COLO829 (cell line): ENCODE data around the gene NFKBIB.
"Not testable (repeated sequence)": the region's sequence is repeated elsewhere in the genome, so short reads cannot be mapped to it uniquely, and the experiment has no call there.

ENCODE experiments used
- DNase-seq: peaks from one replicate; pipeline ENCODE4 v3.0.0; 2012; ENCODE audit warnings: low spot score

NFKBIB gene, protein sequence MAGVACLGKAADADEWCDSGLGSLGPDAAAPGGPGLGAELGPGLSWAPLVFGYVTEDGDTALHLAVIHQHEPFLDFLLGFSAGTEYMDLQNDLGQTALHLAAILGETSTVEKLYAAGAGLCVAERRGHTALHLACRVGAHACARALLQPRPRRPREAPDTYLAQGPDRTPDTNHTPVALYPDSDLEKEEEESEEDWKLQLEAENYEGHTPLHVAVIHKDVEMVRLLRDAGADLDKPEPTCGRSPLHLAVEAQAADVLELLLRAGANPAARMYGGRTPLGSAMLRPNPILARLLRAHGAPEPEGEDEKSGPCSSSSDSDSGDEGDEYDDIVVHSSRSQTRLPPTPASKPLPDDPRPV

DNA sequence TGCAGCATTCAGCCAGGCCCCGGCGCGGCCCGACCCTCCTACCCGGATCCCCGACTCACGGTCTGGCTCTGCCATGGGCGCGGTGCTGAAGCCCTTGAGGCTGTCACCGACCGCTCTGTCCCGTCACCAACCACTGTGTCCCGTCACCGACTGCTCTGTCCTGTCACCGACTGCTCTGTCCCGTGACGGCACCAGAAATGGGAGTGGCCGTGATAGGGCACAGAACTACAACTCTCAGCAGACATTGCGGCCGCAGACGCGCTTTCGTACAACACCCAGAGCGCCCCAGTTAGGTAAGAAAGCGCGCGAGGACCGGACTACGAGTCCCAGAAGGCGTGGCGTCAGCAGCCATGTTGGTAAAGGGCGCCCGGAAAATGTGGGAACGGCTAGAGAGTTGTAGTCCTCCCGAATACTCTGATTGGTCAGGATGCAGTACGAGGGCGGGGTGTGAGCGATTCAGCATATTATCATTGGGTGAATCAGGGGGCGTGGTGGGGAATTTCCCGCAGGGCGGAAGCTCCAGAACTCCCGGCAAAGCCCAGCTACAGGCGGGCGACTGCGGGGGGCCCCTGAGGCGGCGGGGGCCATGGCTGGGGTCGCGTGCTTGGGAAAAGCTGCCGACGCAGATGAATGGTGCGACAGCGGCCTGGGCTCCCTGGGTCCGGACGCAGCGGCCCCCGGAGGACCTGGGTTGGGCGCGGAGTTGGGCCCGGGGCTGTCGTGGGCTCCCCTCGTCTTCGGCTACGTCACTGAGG lies at the start of gene NFKBIB, which contains the start of gene SIRT2:
Gene NFKBIB (plus strand): TSS at position 523 of the 755 bp plus-strand sequence. CDS start 64 bp downstream, at position 587.
Gene SIRT2 (minus strand): TSS at position 172 of the 755 bp plus-strand sequence. CDS start 97 bp downstream, at position 75.
- DNase-seq, result peak; percentile 99

DNA sequence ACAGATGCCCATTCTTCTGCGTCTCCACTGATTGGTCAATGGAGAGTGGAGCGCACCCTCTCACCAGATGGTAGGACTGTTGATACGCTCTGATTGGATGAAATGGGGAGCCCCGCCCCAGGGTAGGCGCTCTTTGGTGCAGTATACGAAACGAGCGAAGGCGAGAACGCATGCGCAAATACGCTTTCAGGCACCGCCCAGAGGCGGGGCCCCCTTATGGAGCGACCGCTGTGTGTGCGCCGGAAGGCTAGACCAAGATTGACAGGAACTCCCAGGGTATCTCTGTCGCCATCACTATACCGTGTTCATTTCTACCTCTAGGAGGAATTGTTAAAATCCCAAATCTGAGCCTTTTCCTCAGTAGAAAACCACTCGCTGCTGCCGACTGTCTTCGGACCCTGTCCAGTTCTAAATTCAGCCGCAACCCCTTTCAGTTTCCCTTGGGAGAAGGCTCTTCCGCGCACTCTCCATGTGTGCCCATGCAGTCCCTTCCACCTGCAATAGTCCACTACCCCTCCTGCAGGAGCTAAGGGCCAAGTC lies 49.3 kb upstream of the NFKBIB start:
- DNase-seq, result peak; percentile 99

DNA sequence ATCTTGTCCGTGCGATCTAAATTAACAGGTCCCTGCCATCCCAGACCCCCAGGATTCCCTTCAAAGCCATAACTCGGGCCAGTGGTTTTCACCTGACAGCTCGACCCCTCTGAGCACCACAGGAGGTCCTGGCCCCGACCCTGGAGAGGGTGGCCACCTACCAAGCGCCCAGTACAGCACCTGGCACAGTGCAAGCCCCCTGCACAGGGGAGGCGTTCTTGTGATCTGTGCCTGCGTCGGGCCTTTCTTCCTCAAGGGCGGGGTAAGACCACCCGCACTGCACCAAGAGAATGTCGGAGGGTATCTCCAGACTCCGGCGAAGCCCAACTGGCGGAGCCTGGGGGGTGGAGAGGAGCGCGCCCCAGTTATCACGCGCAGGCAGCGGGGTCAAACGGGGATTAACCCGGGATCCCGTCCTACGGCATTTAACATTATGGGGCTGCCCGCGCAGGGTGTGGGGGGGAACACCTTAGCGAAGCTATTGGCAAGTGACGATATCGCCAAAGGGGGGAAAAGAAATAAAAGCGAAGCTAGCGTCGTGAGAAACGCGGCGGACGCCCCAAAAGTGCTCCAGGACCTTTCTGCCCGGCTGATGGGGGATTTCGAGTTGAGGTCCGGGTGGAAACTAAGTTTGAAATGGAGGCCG lies 48.7 kb upstream of the NFKBIB start:
- no peak for DNase-seq

DNA sequence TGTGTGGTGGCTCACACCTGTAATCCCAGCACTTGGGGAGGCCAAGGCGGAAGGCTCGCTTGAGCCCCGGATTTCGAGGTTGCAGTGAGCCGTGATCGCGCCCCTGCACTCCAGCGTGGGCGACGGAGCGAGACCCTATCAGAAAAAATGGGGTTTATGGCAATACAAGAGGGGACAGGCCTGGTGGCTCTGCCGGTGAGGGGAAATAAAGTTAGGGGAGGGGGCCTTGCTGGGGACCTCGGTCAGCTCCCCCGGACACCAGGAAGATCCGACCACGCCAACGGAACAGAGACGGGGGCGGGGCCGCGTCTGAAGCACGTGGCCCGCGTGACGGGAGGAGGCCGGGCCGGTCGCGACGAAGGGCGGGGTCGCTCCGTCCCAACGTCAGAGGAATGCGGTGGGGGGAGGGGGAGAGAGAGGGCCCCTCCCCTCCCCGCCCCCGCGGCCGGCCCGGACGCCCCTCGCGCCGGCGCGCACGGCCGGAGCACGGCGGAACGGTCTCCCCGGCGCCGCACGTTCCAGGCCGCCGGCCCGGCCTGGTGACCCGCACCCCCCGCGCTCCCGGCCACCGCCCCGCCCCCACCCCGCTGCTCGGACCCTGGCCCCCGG lies 48.0 kb upstream of the NFKBIB start:
- peak; percentile 85 for DNase-seq

DNA sequence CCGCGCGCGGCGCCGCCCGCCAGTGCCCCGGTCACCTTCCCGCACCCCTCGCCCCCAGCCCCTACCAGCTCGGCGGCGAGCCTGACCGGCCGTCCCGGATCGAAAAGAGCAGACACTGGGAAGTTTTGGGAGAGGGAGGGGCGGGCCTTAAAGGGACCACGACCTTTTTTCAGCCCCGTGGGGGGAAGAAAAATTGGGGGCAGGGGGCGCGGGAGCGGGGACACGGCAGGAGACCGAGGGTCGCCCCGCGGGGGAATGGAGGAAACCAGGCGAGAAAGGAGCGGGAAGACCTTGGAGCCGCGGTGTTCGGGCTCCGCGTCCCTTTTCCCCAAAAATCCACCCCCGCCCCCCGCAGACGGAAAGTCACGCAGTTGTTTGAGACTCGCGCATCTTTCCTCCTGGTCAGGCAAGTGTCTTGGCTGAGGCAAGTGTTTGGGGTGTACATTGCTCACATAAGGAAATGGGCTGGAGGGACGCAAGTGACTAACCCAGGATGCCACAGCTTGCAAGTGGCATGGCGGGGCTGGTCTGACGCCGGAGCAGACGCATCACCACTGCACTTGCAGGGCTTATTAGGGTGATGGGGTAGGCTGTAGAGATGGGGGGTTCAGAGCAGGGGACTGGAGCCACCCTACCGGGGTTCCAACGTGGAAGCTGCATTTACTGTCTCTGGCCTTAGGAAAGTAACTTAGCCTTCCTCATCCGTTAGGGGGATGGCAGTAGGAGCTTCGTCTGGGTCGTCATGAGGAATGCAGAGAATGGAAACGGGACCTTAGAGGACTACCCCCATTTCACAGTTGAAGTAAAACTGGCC lies 47.3 kb upstream of the NFKBIB start:
- no peak for DNase-seq

DNA sequence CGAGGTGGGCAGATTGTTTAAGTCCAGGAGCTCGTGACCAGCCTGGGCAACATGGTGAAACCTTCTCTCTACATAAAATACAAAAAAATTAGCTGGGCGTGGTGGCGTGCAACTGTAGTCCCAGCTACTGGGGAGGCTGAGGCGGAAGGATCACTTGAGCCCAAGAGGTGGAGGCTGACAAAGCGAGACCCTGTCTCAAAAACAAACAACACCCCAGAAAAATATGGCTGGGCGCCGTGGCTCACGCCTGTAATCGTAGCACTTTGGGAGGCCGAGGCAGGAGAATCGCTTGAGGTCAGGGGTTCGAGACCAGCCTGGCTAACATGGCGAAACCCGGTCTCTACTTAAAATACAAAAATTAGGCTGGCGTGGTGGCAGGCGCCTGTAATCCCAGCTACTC lies 46.6 kb upstream of the NFKBIB start:
- no peak for DNase-seq

DNA sequence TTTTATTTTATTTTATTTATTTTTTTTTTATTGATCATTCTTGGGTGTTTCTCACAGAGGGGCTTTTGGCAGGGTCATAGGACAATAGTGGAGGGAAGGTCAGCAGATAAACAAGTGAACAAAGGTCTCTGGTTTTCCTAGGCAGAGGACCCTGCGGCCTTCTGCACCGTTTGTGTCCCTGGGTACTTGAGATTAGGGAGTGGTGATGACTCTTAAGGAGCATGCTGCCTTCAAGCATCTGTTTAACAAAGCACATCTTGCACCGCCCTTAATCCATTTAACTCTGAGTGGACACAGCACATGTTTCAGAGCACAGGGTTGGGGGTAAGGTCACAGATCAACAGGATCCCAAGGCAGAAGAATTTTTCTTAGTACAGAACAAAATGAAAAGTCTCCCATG lies 44.8 kb upstream of the NFKBIB start:
- not testable (repeated sequence) for DNase-seq

DNA sequence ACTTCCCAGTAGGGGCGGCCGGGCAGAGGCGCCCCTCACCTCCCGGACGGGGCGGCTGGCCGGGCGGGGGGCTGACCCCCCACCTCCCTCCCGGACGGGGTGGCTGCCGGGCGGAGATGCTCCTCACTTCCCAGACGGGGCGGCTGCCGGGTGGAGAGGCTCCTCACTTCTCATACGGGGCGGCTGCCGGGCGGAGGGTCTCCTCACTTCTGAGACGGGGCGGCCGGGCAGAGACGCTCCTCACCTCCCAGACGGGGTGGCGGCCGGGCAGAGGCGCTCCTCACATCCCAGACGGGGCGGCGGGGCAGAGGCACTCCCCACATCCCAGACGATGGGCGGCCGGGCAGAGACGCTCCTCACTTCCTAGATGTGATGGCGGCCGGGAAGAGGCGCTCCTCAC lies 44.0 kb upstream of the NFKBIB start:
- not testable (repeated sequence) for DNase-seq

DNA sequence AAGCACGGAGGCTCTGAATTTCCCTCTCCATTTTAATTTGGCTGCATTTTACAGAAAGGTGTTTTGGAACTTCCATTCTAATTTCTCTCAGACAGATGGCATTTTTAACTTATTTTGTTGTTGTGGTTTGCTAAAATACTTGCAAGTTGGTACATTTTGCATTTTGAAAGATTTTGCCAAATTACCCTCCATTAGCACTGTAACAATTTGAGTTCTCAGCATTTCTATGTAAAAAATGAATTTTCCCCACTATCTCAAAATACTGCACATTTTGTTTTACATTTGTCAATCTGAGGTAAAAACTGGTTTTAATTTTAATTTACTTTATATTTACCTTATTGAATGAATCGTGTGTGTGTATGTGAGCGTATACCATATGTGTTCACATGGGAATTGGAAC lies 43.0 kb upstream of the NFKBIB start:
- DNase-seq, result no peak

DNA sequence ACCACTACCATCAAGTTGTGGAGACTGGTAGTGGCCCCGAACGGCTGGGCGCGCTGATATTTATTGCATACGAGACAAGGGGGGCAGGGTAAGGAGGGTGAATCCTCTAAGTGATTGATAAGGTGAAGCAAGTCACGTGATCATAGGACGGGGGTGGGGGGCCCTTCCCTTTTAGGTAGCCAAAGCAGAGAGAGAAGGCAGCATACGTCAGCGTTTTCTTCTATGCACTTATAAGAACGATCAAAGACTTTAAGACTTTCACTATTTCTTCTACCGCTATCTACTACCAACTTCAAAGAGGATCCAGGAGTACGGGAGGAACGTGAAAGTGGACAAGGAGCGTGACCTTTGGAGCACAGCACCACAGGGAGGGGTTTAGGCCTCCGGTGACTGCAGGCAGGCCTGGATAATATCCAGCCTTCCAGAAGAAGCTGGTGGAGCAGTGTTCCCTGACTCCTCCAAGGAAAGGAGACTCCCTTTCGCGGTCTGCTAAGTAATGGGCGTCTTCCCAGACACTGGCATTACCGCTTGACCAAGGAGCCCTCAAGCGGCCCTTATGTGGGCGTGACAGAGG lies 40.1 kb upstream of the NFKBIB start:
- not testable (repeated sequence) for DNase-seq

DNA sequence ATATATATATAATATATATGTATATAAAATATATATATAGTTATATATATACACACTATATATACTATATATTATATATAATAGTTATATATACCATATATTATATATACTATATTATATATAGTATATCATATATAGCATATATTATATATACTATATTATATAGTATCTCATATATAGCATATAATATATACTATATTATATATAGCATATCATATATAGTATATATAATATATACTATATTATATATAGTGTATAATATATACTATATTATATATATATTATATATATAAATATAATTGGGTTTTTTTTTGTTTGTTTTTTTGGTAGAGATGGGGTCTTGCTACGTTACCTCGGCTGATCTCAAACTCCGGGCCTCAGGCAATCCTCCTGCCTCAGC lies 38.4 kb upstream of the NFKBIB start:
- DNase-seq, result no peak

DNA sequence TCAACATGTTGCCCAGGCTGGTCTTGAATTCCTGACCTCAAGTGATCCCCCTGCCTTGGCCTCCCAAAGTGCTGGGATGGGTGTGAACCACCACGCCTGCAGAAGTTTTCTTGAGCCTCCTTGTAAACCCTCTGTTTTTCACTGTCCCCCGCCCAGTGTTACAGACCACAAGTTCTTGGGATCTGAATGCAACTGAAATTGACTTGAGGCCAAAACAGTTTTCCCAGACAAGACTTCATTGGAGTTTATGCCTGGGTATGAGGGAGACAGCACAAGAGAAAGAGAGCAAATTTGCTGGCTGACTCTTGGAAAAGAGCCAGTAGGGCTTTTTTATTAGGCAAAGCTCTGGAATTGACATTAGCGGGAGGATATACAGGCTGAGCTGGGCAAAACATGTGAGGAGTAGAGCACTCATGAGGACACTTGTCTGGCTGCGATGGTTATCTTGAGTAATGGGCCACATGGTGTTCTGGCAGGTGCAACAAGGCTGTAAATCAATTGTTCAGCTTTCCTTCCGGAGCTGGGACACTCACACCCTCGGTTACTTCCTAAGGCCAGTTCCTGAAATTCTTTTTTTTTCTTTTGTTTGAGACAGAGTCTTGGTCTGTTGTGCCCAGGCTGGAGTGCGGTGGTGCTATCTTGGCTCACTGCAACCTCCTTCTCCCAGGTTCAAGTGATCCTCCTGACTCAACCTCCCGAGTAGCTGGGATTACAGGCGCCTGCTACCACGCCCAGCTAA lies 37.3 kb upstream of the NFKBIB start:
- DNase-seq, result no peak

DNA sequence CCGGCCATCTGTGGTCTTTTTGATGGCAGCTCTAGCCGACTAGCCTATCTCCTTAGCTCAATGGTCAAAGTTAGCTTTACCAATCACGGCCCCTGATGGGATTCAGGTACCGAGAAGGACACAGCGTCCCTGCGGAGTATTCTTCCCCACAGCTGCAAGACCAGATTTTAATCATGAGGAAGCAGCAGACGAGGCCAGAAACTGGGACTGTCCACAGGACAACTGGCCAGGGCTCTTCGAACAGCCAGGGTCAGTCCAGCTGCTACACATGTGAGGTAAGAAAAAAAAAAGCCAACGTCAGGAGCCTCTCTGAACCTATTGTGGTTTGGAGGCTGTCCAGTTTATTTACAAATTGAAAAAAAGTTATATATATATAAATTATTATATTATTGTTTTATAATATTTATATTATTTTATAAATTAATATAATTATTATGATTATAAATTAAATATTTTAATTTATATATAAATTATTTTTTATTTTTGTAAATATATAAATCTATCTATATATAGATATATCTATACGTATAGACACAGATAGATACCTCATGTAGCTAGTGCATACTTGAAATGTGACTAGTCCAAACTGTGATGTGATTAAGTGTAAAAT lies 32.5 kb upstream of the NFKBIB start:
- no peak for DNase-seq

DNA sequence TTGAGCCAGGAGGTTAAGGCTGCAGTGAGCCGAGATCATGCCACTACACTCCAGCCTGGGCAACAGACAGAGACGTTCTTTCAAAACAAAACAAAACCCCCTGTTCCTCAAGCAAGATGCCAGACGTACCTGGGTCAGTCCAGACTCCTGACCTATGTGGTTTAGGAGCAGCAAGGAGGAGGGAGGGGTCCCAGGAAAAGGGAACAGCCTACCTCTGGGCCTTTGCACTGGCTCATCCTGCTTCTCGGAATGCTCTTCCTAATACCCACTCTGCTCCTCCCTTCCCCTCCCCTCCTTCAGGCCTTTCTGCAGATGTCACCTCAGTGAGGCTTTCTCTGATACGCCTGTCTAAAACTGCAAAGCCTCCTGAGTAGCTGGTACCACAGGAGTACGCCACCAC lies 31.2 kb upstream of the NFKBIB start:
- no peak for DNase-seq

DNA sequence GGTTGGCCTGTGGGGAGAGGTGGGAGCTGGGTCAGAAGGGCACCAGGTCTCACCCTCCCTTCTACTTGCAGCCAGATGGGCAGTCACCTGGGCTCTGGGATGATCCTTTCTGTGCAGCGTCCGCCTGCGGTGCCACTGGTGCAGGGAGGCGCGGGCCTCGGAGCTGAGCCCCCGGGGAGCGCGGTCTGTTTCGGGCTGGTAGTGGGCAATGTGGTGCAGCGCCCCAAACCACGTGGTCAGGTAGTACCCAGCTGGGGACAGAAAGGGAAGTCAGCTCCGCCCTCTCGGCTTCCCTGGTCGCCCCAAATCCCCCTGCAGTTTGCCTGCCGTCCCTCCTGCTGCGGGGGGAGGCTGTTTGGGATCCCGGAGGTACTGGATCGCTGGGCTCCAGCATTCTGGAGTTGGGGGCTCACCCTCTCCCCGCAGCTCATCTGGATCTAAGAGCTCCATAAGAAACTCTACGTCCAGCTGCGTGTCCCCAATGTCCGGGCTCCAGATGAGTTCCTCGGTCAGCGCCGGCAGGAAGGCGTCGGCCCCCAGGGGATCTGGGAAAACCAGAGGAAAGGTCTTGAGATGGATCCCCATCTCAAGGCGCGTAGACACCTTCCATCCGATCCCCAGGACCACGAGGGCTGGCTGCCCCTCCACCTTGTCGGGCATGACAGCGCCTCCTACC lies 30.5 kb upstream of the NFKBIB start:
- no peak for DNase-seq

DNA sequence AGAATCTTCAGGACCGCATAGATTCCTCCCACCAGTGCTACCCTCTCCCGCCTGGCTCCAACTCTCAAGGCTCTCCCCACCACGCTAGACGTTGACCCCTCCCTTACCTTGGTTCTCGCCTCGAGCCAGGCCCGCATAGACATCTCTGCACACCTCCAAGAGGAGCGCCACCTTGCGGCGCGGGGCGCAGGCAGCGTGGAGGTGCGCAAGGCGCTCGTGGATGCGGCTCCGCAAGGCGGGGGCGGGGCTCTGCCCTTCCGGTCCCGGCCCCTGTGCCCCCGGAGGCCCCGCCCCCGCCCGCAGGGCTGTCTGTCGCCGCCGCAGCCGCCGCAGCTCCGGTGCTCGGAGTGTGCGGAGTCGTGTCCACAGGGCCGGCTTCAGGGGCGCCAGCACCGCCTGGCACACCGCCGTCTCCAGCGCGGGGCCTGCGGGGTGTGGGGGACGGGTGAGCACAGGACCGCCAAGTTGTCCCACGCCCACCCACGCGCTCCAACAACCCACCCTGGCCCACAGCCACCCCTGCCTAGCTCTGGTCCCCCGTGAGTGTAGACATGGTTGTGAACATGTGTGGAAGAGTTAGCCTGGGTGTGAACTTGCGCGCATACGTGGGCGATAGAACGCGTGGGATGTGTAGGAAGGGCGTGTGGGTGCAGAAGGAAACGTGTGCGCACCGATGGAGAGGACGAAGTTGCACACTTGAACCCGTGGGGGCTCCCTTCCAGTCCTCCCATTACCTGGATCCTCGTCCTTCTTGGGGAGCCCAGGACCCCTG lies 29.7 kb upstream of the NFKBIB start:
- peak; percentile 55 for DNase-seq

DNA sequence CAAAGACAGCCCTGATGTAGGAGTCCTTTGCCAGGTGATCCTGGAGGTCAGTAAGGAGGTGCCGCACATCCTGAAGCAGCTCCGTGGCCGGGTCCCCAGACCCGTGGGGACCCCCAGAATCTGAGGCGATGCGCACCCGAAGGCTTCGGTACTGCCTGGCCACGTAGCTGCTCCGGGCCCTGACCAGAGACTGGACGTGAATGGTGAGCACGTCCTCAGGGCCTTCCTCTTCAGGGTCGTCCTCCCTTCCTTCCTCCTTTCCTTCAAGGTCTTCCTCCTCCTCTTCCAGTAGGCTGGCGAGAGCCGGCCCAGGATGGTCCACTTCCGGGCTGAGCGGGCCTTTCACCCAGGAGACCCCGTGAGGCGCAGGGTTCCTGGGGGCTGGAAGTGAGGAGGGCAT lies 29.2 kb upstream of the NFKBIB start:
- DNase-seq, result no peak

DNA sequence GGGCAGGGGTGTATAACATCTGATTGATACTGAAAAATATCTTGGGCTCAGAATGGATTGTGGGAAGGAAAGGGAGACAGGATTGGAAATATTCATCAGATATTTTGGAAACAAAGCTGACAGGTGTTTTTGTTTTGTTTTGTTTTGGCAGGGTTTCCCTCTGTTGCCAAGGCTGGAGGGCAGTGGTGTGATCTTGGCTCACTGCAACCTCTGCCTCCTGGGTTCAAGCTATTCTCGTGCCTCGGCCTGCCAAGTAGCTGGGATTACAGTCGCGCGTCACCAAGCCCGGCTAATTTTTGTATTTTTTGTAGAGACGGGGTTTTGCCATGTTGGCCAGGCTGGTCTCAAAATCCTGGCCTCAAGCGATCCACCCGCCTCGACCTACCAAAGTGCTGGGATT lies 26.4 kb upstream of the NFKBIB start:
- not testable (repeated sequence) for DNase-seq
